ENCODE data around the gene BLACAT1.

DNA sequence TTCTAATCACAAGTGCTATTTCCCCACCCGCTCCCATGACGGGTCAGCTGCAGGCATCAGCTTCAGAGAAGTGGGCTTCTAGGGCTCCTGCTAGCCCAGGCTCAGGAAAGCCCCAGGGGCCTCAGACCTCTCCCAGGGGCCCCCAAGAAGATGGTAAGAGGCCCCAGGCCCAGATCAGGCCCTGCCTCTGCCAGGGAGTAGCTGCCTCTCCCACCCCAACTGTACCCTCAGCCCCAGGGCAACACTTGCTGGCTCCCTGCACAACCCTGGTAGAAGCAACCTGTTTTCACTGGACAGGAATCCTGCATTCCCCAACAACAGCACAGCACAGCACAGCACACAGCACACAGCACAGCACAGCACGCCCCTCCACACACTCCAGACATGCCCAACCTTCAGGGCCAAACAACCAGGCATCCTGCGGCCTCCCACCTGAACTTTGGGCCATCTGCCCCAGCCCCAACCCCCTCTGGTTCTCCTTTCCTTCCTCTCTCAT lies 6.5 kb downstream of the BLACAT1 start:
- TF ChIP-seq, protein P1, sequence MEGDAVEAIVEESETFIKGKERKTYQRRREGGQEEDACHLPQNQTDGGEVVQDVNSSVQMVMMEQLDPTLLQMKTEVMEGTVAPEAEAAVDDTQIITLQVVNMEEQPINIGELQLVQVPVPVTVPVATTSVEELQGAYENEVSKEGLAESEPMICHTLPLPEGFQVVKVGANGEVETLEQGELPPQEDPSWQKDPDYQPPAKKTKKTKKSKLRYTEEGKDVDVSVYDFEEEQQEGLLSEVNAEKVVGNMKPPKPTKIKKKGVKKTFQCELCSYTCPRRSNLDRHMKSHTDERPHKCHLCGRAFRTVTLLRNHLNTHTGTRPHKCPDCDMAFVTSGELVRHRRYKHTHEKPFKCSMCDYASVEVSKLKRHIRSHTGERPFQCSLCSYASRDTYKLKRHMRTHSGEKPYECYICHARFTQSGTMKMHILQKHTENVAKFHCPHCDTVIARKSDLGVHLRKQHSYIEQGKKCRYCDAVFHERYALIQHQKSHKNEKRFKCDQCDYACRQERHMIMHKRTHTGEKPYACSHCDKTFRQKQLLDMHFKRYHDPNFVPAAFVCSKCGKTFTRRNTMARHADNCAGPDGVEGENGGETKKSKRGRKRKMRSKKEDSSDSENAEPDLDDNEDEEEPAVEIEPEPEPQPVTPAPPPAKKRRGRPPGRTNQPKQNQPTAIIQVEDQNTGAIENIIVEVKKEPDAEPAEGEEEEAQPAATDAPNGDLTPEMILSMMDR (IDR thresholded peaks at IDR 0.05 in 8 of 11, conservative IDR thresholded peaks at IDR 0.05 in 3 of 11): no peak
- TF ChIP-seq POLR2A (IDR thresholded peaks at IDR 0.05): no peak

Measured in spleen (tissue), 7 donors.